Muscle of arm (tissue), 12 donors: ENCODE results near the gene HOXB5. TPM values are rescaled to one million over a fixed set of nuclear protein-coding genes. Genes with fewer than 3 reads are reported as not detected.

ENCODE experiments used
- DNase-seq: peaks from one replicate; pipeline ENCODE4 v3.0.0-alpha.2; 2013
- polyA plus RNA-seq, 12 donors: library from polyadenylated mRNA; unstranded; fragments of 120-200 nt; gene quantifications; one replicate each; pipeline ENCODE4 v1.2.1, GENCODE V29; 2013; ENCODE audit not compliant: insufficient read length in 12 of 12

Gene HOXB5
- polyA plus RNA-seq, 12 donors: 0.54 to 17.5 (median 0.93) TPM; not detected in 1

DNA sequence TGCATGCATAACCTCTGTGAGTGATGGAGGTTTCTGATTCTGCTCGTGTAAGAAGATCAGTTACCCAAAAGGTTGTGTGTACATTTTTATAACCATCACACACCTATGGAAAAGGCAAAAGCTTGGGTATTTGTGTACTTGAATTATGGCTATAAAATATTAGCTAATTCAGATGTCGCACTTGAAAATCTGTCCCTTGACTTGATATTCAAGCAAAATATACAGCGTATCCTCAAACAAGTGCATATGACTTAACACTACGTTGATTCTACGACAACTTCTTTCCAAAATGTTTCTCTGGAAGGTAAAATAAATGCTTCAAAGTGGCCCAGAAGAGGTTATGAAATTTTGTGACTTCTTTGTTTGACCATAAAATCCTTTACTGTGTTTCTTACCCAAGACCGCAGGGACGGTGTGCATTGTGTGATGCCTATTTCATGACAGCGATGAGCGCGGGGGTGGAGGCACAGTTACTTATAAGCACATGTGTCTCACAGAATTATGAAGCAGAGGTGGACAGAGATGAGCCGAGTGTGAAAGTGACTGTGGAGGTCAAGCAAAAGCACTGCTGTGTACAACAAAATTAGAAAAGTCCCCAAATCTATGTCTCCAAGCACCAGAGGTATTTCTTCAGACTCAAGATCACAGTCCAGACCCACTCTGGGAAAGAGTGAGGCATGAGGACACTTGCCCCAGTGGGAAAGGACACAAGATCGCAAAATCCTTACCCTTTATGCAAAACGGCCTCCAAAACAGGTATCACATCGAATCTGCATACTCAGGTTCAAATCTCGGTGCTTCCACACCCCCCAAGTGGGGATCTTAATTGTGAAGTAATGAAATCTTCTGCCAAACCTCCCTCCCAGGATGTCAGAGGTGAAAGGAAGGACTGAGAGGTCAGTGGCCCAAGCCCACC lies 36.7 kb upstream of the HOXB5 start:
- no peak for DNase-seq

- no peak for DNase-seq
Observed at GRCh38 chr17:48629411-48629759, 35.8 kb upstream of the HOXB5 start.

GRCh38 chr17:48628649-48629410 lies 35.3 kb upstream of the HOXB5 start:
- DNase-seq: no peak

GRCh38 chr17:48627623-48628521 lies 34.3 kb upstream of the HOXB5 start:
- DNase-seq: no peak

DNA sequence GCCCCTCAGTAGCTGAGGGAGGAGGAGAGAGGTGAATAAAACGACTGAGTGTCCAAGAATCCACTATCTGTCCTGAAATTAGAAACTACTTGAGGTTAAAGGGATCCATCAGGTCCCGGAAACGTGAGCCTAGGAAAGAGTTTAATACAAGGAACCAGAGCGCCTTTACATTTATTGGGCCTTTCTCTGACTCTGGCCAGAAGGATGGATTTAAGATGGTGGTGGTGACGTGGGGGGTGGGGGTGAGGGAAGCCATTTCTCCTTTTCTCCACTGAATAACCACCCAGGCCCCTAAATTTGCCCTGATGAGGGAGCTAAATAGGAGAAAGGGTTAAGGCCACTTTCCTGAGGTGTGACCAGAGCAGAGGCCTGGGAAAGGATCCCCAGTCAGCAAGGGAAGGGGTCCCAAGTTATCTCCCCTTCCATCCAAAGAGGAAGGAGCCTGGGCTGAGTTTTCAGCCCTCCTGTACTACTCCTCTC lies 33.6 kb upstream of the HOXB5 start:
- DNase-seq: no peak

DNA sequence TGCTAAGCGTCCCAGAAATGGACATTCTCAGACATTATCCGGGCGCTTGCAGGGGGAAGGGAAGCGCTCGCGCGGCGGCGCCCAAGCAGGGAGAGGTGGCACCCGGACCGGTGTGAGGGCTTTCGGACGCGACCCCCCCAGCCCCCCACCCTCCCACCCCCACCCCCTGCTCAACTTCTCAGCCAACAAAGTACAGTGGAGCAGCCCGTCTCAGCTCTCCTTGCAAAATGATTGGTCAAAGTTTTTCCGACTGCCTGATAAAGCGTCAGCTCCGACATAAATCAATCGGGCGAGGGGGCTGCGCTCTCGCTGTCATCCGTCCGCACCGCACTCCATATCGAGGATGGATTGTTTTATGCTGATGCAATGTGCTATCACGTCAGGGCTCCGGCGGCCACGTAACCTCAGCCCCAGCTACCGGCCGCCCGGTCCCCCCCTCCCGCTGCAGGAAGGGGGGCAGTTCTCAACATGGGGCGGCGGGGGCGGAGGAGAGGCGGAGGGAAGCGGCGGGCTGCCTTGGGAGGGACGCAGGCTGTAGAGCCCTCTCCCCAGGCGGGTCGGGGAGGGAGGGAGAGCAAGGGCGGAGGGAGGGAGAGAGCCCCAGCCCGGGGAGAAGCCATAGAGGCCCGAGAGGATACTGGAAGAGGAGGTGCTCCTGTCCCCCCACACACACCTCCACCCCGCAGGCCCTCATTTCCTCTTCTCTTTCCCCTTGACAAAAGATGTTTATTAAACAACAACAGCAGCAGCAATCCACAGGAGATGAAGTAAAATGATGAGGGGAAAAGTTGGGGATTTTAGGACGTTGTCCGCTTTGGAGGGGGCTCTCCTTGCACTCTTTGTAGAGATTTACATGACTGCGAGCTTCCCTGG lies 32.9 kb upstream of the HOXB5 start, which contains the start of gene HOXB9:
Gene HOXB9, minus strand, starts transcription at position 114 of the 873 bp plus-strand sequence. Its CDS starts 89 bp downstream, at position 25.
- DNase-seq: no peak

DNA sequence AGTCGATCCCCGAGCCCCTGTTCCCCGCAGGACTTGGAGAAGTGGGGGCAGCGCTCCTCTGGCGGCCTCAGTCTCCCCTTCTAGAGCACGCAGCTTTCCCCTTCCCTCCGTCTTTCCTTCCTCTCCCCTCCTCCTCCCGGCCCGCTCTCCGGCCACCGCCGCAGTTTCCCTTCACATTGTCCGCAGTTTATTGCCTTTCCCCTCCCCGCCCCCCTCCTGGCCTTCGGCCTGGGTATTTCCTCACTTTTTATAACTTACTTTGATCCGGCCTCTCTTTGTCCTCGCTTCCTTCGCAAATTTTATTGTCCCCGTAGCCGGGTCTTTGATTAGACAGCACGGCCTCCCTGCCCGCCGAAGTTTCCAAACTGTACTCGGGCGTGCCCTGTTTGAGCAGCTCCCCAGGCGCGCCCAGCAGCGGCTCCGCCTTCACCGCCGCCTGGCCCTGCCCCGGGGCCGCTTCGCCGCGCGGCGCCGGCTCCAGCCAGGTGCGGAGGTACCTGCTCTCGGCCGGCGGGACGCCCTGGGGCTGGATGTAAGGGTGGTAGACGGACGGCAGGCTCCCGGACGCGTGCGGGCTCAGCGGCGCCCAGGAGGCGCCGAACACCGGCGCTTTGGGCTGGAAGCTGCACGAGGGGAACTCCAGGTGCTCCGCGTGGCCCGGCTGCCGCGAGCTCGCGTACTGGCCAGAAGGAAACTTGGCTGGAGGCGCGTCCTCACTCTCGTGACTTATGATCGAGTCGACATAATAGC lies 32.1 kb upstream of the HOXB5 start:
- no peak for DNase-seq

DNA sequence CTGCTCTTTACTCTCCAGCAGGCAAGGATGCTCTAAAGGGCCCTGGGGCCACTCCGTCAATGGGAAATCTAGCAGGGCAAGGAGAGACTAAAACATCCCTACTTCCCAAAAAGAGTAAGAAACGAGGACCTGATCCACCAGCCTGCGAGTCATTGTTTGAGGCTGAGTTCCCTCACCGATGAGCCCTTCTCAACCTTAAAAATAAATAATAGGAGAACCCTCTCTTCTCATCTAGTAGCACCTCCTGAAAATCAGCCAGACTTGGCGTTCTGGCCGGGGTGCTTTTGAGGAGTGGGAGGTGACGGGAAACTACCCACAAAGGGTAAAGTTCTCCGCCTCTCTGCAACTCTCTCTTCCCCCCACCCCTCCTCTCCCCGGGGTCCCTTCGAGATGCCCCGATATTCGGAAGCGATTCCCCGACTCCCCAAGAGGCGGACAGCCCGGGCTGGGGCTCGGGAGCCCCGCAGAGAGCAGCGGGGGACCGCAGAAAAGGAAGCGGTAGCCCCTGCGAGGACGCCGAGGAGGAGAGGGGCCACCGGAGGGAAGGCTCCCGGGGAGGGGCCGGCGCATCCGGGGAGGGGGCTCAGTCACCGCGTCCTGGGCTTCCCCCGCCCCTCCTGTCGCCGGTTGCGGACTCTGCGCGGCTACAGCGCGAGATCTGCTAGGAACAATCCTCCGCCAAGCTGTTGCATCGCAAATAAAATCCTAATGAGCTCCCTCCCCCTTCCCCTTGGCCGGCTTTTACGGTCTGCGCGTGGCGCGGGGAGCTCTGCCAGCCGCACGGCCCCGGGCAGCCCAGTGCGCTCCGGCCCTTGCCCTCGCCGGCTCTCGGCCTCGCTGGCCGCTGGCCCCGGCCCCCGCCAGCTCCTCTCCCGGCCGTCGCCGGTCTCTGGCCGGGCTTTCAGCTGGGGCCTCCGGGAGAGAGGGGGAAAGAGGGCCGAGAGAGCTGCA lies 31.2 kb upstream of the HOXB5 start:
- no peak for DNase-seq

DNA sequence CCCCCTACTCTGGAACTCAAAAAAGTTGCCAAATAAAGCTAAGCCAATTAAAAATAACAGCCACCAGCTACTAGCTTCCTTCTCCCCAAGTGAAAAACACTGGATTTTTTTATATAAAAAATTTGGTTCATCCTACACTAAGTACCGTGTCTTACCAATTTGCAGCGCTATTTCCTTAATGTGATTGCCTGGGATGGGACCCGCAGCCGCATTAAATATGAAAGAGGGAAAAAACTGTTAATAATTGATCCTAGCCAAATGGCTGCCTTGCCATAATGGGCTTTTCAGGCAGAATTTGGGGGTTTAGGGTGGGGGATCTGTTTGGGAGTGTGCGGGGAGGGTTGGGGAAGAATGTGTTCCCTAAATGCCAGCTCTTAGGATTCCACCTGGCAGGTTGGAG lies 30.5 kb upstream of the HOXB5 start:
- DNase-seq: no peak

DNA sequence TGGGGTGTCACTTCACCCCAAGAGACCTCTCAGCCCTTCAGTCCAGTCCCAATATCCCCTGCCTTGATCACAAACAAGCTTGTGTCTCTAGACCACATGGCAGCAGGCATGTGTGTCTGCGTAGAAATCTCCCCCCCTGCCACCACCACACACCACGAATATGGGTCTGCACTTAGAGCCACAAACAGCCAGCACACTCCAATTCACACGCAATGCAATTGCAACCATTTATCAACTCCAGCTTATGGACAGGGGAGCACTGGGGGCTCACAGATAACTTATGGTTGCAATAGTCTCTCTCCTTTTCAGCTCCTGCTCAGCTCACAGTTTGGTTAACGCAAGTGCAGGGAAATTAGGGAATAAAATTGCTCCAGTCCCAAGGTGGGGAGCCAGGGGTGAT lies 30.0 kb upstream of the HOXB5 start:
- no peak for DNase-seq

- no peak for DNase-seq
Observed at GRCh38 chr17:48622857-48623256, 29.3 kb upstream of the HOXB5 start.

- no peak for DNase-seq
Observed at GRCh38 chr17:48621410-48622392, 28.1 kb upstream of the HOXB5 start.

DNA sequence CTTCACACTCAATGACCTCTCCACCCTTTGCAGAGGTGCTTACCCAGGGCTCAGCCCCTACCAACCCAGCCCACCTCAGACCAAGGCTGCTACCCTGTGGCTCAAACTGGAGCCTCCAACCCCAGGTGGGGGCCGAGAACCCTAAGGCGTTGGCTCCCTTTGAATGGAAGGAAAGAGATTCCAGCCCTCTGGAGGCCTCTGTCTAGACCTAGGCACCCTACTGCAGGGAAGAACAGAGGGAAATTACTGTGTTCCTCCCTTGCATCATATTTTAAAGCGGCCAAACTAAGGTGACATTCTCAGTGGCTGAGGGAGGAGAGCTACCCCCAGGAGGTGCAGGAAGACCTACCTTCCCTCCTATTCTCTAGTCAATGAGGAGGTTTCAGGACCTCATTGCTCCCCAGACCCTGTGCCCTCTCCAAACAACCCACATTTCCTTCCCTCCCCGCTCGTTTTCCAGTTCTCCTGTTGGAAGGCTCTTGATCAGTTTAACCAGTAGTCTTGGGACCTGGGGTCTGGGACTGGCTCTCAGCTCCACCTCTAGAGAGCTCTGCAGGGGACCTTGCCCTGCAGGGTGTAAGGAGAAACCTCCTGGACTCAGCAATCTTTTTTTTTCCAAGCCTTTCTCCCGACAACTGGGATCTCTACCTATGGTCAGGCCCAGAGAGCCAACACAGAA lies 27.0 kb upstream of the HOXB5 start:
- DNase-seq: no peak

DNA sequence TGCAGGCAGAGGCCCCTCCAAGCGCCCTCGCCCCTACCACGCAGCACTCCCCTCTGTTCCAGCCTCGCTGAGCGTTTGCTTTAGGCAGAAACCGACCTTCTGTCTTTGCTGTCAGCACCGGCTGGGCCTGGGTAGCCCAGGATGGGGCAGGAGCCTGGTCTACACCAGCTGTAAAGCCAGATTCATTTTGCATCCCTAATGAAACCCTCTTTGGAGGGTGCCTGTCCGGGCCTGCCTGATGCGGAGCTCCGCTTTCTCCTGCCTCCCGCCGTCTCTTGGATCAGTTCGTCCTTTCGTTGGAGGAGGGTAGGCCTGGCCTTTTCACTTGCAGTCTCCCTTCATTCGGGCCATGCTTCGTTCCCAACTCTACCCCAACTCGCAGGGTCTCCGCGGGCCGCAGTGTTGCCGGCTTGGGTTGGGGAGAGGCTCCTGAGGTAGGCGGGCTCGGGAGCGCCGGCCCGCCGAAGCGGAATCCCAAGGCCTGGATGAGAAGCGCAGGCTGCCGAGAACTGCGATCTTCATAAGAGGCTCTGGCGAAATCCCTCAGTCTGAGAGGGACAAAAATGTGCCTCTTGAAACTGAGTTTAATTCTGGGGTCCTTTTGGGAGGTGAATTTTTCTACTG lies 26.4 kb upstream of the HOXB5 start:
- no peak for DNase-seq

DNA sequence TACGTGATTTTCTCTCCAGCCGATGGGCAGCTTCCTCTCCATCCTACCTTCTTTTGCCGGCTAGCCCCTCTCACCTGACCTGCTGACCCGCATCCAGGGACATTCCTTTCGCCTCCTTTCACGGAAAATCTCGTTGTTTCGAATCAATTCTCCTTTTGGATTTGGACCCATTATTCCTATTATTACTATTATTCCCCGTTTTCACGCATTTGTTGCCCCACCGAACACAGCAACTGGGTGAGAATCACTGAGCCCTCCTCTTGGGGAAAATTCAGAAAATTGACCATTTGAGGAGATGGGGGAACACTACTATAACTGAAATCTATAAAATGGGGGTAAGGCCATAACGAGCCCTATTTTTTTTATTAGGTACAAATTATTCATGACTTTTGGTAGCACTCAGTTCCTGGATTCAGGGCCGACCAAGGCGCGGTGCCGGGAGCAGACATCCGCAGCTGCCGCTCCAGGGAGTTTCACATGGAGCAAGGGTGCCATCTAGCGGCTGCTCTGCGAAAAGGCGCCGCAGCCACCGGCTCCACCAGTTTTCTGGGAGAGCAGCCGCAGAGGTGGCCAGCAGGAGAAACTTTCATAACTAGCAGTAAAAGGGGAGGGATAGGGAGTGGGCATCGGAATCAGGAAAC lies 24.8 kb upstream of the HOXB5 start:
- DNase-seq: peak; percentile 88
